Glomerular visceral epithelial cell (primary cell): Measurements from ENCODE around the gene RBPJL.
A peak's percentile ranks its signal among the peaks of the same experiment; 100 is the strongest.

Experiments used
- DNase-seq: peaks from one replicate; pipeline ENCODE4 v3.0.0-alpha.2; 2016; ENCODE audit errors: extremely low spot score

The RBPJL gene

GRCh38 chr20:45361793-45362192, 55.2 kb downstream of the RBPJL start:
- no peak for DNase-seq

GRCh38 chr20:45362804-45363610, 56.4 kb downstream of the RBPJL start, which contains the start of gene SYS1:
Gene SYS1, plus strand, starts transcription at chr20:45363156. Its CDS starts 376 bp downstream, at chr20:45363532.
- peak; percentile 100 for DNase-seq

GRCh38 chr20:45363611-45364492, 57.2 kb downstream of the RBPJL start:
- DNase-seq: no peak

- DNase-seq: no peak
Measured at GRCh38 chr20:45365444-45365970, 58.9 kb downstream of the RBPJL start.

- DNase-seq: no peak
Measured at GRCh38 chr20:45366192-45366591, 59.6 kb downstream of the RBPJL start.

- DNase-seq: no peak
Measured at GRCh38 chr20:45366631-45367030, 60.0 kb downstream of the RBPJL start.

GRCh38 chr20:45367126-45367525, 60.5 kb downstream of the RBPJL start:
- no peak for DNase-seq
